ENCODE results near the gene IL17C. TPM values are rescaled to one million over a fixed set of nuclear protein-coding genes. Genes with fewer than 3 reads are reported as not detected.

IL17C gene
- total and polyA plus RNA-seq, 2 experiments from 2014 or later: 0.57 TPM; not detected in 1

- WGBS (ENCODE audit: low lambda C conversion rate, missing lambda C conversion rate): 97% methylated on average over 13 of the region's 13 CpGs
- H3K9me2 ChIP-seq (replicated peaks; ENCODE audit: insufficient read depth): no peaks in the 10 kb centered on the region
- H3K4me3 ChIP-seq: no peak overlapping the region
- H3K4me1 ChIP-seq (ENCODE audit: insufficient read depth): peaks cover under 1% of the 10 kb centered on the region
- H3K4me2 ChIP-seq: no peak overlapping the region
- no peaks in the 10 kb centered on the region for H3K27me3 ChIP-seq
- H3K27ac ChIP-seq: no peak overlapping the region
- no peak overlapping the region for H2AFZ ChIP-seq
- H3K36me3 ChIP-seq (replicated peaks; ENCODE audit: insufficient read depth, low read depth): no peaks in the 10 kb centered on the region
- H3K9me3 ChIP-seq (ENCODE audit: low read depth): no peaks in the 10 kb centered on the region
- DNase-seq (ENCODE audit: low spot score): no peak
- peaks cover 7% of the 10 kb centered on the region for H3K79me2 ChIP-seq
- no peaks in the 10 kb centered on the region for H4K20me1 ChIP-seq (ENCODE audit: insufficient read depth, poor library complexity, severe bottlenecking)
- TF ChIP-seq EZH2 (IDR thresholded peaks at IDR 0.05; ENCODE audit: borderline replicate concordance) (no peak), EZH2phosphoT487 (IDR thresholded peaks at IDR 0.05; ENCODE audit: low read depth, severe bottlenecking, unreplicated experiment) (no peak)
- TF ChIP-seq, protein P1, sequence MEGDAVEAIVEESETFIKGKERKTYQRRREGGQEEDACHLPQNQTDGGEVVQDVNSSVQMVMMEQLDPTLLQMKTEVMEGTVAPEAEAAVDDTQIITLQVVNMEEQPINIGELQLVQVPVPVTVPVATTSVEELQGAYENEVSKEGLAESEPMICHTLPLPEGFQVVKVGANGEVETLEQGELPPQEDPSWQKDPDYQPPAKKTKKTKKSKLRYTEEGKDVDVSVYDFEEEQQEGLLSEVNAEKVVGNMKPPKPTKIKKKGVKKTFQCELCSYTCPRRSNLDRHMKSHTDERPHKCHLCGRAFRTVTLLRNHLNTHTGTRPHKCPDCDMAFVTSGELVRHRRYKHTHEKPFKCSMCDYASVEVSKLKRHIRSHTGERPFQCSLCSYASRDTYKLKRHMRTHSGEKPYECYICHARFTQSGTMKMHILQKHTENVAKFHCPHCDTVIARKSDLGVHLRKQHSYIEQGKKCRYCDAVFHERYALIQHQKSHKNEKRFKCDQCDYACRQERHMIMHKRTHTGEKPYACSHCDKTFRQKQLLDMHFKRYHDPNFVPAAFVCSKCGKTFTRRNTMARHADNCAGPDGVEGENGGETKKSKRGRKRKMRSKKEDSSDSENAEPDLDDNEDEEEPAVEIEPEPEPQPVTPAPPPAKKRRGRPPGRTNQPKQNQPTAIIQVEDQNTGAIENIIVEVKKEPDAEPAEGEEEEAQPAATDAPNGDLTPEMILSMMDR (IDR thresholded peaks at IDR 0.05; ENCODE audit: poor library complexity): no peak
Measured at GRCh38 chr16:88623858-88624257, 14.5 kb upstream of the IL17C start.

DNA sequence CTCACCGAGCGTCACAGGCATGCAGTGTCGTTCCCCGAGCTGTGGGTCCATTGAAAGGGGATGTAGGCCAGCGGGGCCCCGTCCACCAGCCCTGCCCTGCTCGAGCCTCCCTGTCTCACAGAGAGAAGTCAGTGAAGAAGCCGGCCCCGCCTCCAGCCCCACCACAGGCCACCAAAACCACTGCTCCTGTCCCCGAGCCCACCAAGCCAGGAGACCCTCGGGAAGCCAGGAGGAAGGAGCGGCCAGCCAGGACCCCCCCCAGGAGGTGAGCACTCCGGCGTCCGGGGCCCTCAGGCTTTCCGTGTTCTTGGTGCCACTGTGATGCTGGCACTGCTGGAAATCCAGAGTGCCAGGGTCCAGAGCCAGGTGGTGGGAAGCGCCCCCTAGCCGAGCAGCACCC lies 13.9 kb upstream of the IL17C start:
- no peaks in the 10 kb centered on the region for H3K9me3 ChIP-seq (ENCODE audit: low read depth)
- no peaks in the 10 kb centered on the region for H4K20me1 ChIP-seq (ENCODE audit: insufficient read depth, poor library complexity, severe bottlenecking)
- H3K27ac ChIP-seq: no peak overlapping the region
- no peaks in the 10 kb centered on the region for H3K9me2 ChIP-seq (replicated peaks; ENCODE audit: insufficient read depth)
- no peaks in the 10 kb centered on the region for H3K27me3 ChIP-seq
- H3K4me3 ChIP-seq: no peak overlapping the region
- peaks cover 7% of the 10 kb centered on the region for H3K79me2 ChIP-seq
- TF ChIP-seq, protein P1 (IDR thresholded peaks at IDR 0.05; ENCODE audit: poor library complexity): no peak
- TF ChIP-seq EZH2phosphoT487 (IDR thresholded peaks at IDR 0.05; ENCODE audit: low read depth, severe bottlenecking, unreplicated experiment) (no peak), EZH2 (IDR thresholded peaks at IDR 0.05; ENCODE audit: borderline replicate concordance) (no peak)
- DNase-seq (ENCODE audit: low spot score): no peak
- no peaks in the 10 kb centered on the region for H3K4me1 ChIP-seq (ENCODE audit: insufficient read depth)
- no peak overlapping the region for H2AFZ ChIP-seq
- no peak overlapping the region for H3K4me2 ChIP-seq
- WGBS (ENCODE audit: low lambda C conversion rate, missing lambda C conversion rate): 98% methylated on average over 15 of the region's 18 CpGs
- no peaks in the 10 kb centered on the region for H3K36me3 ChIP-seq (replicated peaks; ENCODE audit: insufficient read depth, low read depth)

GRCh38 chr16:88624977-88625576 lies 13.3 kb upstream of the IL17C start:
- Histone ChIP-seq H2AFZ (no peak overlapping the region), H3K27me3 (no peaks in the 10 kb centered on the region), H3K4me1 (ENCODE audit: insufficient read depth) (no peaks in the 10 kb centered on the region), H3K9me3 (ENCODE audit: low read depth) (no peaks in the 10 kb centered on the region), H3K36me3 (replicated peaks; ENCODE audit: insufficient read depth, low read depth) (no peaks in the 10 kb centered on the region), H3K79me2 (peaks cover 7% of the 10 kb centered on the region), H3K9me2 (replicated peaks; ENCODE audit: insufficient read depth) (no peaks in the 10 kb centered on the region), H3K27ac (no peak overlapping the region), H3K4me2 (no peak overlapping the region), H3K4me3 (no peak overlapping the region), H4K20me1 (ENCODE audit: insufficient read depth, poor library complexity, severe bottlenecking) (no peaks in the 10 kb centered on the region)
- no peak for DNase-seq (ENCODE audit: low spot score)
- no peak for TF ChIP-seq EZH2phosphoT487 (IDR thresholded peaks at IDR 0.05; ENCODE audit: low read depth, severe bottlenecking, unreplicated experiment)
- no peak for TF ChIP-seq EZH2 (IDR thresholded peaks at IDR 0.05; ENCODE audit: borderline replicate concordance)
- TF ChIP-seq, protein P1 (IDR thresholded peaks at IDR 0.05; ENCODE audit: poor library complexity): no peak
- WGBS (ENCODE audit: low lambda C conversion rate, missing lambda C conversion rate): 88% methylated on average over 17 of the region's 17 CpGs
